HT1080 (cell line): Measurements from ENCODE around the gene STOX1. TPM values are rescaled to one million over a fixed set of nuclear protein-coding genes. Genes with fewer than 3 reads are reported as not detected.
"Not testable (repeated sequence)": the region's sequence is repeated elsewhere in the genome, so short reads cannot be mapped to it uniquely, and the experiment has no call there.

Experiments
- DNase-seq: peaks from one replicate; pipeline ENCODE4 v3.0.0-alpha.2; 2015; ENCODE audit warnings: low read depth
- total RNA-seq: library from RNA; depleted of rRNA; stranded (reverse); fragments of >200 nt; shearing (Covaris generic); gene quantifications from 2 replicates; pipeline ENCODE4 v1.2.3, GENCODE V29; 2014

STOX1 gene
- total RNA-seq, 1 experiment from 2014 or later, result 0.23 TPM

DNA sequence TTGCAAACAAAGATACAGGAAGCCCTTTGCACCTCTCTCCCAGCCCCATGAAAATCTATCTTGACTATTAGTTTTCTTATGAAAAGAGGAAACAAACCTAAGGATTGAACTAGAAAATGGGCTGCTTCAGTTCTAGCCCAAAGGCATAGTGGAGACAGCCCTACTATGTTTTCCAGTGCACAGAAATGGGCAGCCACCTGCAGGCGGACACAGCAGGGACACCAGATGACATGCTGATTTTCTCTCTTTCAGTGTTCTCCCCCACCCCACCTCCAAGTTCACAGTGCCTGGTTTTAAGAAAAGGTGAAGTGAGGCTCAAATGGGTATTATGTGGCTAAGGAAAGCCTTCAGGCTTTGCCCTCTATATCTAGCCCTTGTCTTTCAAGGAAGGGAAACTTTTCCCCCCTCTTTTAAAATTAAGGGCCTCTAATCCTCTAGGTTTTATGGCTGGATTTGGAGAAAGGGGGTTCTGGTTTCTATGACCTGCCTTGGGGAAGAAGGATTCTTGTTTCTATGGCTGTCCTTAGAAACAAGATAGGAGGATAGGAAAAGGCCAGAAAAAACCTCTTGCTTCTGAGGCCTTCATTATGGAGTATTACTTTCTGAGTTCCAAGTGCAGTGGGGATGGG is 50.3 kb downstream of the STOX1 start:
- DNase-seq, result no peak

DNA sequence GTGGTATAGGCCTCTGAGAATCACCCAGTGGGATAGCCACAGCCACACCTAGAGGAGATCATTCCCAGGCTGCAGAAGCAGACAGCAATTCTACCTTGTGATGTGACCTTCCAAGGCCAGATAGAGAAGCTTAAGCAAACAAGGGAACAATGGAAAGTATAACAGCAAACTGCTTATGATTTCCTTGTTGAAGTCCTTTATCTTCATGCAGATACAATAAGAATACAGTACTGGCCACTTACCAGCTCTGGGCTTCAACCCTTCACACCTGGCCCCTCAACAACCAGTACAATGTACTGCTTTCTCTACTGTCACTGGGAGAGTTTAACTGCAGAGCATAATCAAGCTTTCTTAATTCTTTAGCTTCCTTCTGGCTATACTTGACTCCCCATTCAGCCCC is 51.2 kb downstream of the STOX1 start:
- no peak for DNase-seq

DNA sequence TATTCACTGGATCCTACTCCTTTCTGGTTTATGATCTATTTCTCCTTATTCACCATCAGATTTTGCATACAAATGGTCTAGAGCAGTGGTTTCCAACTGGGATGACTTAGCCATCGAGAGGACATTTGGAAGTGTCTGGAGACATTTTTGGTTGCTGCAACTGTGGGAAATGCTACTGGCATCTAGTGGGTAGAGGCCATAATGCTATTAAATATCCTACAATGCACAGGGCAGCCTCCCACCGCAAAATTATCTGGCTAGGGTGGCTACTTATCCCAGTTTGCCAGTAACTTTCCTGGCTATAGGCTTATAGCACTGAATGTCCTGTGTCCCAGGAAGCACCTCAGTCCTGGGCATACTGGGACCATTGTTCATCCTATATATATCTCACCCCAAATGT is 52.3 kb downstream of the STOX1 start:
- DNase-seq, result no peak

DNA sequence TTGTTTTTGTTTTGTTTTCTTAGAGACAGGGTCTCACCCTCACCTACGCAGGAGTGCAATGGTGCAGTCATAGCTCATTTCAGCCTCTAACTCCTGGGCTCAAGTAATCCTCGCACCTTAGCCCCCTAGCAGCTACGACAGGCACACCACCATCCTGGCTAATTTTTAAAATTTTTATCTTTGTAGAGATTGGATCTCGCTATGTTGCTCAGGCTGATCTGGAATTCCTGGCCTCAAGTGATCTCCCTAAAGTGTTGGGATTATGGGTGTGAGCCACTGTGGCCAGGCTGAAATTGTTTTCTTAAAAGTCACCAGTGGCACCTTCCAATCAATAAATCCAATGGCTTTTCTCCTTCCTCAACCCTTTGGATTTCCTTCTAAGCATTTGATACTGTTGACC is 52.9 kb downstream of the STOX1 start:
- no peak for DNase-seq

DNA sequence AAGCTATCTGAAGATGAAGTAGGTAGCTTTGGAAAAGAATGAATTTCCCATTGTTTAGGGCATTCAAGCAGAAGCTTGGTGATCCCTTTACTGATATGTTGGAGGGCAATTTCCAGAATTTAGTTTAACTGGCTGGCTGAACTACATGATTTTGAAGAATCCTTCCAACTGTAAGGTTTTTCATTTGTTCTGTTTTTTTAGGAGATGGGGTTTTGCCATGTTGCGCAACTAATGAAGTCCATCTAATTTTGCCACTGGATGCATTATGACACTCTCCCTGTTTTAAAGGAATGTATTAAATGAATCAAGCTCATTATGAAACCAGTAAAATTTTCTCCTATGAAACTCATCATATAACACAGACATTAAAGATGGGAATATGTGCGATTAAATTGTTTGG is 67.7 kb downstream of the STOX1 start:
- no peak for DNase-seq

DNA sequence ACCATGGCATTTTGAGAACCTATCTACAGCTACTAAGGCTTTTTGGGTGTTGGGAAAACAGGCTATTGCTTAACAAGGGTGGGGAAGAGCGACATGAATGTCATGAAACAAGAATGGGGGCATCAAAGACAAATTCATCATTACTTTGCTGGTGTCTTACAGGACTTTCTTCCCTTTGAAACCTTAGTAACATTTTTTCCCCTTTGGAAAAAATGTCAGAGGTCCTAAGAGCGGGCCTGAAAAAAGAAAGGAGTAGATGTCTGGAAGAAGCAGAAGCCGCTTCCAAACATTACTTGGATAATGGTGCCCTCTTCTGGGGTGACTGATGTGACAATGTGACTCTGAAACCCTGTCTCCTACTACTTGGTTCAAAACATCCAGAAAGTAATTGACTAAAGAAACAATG is 70.0 kb downstream of the STOX1 start:
- DNase-seq, result peak; percentile 74

DNA sequence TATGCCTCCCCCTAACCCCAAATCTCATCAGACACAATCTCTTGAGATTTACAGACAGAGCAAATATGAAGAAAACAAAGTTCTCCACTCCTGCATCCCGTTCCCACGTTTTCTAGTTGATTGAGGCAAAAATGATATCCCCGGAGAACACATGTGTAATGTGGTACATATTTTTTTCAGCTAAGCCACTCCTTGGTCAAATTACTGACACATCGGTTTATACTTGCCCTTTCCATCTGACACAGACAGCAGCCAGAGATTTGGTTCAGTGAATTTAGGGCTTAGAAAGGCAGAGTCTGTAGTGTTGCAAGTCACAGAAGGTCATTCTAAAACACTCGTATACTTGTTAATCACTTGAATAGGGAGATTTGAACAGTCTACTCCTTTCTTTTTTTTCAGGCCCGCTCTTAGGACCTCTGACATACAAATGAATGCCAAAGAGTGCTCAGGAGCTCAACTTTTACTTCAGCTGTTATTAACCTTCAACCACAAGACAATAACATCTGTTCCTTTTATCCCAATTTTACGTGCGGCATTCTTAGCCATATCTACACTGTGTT is 71.9 kb downstream of the STOX1 start:
- no peak for DNase-seq

DNA sequence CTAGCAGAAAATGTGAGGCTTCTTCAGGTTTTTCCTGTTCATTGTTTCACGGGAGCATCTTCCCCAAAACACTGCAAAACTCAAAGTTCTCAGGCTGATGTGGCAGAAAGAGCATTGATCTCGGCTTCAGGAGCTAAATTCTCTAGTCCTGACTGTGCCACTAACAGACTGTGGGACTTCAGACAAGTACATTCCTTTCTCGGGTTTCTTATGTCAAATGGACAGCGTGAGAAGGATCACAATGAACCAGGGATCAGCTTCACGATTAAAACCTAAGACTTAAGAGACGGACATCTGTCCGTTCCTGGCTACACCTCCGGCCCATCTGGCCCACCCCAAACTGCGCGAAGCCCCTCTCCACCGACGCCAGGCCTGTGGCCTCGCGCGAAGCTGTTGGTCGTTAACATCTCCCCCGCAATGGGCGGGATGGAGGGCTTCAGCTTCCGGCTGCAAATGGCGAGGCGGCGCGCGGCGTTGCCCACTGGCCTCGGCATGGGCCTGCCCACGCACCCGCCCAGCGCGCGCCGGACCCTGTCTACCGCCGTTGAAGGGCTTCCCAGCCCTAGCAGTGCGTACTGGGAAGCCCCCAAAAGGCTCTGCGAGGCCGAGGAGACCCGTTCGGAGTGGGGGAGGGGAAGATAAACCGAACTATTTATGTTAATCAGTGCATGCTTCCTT is 73.2 kb downstream of the STOX1 start:
- DNase-seq, result no peak

DNA sequence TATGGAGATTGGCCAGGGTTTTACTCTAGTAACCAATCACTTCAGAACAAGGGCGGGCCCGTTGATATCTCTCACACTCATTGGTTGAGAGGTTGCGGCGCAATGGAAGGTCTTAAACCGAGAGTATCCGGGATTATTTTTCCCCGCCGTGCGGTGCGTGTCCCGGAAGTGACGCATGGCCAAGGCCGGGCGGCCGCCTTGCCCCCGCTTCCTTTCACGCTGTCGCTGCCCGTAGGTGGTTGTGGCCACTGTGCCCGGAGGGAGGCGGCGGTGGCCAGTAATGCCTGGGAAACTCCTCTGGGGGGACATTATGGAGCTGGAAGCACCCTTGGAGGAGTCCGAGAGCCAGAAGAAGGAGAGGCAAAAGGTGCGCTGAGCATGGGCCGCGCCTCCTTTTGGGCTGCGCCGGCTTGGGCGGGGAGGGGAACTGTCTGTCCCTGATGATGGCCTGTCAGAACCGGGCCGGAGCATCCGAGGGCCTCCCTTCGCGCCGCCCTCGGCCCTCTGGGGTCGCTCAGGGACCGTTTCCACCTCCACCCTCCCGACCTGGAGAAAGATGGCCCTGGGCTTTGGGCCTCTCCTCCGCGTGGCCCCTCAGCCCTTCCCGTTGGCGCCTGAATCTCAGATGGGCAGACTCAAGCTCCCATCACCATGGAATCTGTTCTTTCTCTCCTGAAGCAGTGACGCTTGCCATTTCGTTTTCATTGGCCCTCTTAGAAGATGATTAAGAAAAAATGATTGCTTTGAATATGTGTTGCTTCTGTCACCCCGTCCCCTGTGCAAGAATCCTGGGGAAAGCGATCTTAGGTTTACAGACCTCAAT is 74.0 kb downstream of the STOX1 start, which contains the start of gene DDX50:
DDX50 (plus strand) TSS at position 211 of the 823 bp plus-strand sequence; CDS start at position 281, 70 bp downstream.
- peak; percentile 99 for DNase-seq

DNA sequence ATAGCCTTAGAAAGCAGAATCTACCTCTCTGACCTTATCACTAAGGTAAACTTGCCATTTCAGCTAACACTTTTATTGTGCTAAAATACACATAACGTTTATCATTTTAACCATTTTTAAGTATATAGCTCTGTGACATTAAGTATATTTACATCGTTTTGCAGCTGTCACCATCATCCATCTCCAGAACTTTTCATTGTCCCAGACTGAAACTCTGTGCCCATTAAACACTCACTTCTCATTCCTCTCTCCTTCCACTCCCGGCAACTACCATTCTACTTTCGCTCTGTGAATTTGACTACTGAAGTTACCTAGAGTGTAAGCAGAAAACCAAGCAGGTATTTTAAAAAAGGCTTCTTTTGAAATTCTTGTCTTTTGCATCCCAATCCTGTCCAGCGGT is 75.1 kb downstream of the STOX1 start:
- no peak for DNase-seq

DNA sequence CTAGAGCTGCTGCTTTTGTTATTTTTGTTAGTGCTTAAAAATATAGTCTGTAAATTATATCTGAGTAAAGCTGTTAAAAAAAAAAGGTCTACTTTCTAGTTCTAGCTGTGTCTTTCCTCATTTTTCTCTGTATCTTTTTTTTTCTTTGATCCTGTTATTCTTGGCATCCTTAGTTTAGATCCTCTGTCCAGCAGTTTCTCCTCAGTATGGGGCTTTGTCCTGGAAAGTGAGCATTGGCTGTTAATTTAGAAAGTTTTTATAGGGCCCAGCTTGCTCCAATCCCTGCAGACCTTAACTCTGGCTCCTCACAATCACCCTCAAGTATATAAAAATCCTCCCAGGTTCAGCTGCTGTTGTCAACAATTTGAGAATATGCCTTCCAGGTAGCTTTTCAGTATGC is 97.3 kb downstream of the STOX1 start:
- no peak for DNase-seq

DNA sequence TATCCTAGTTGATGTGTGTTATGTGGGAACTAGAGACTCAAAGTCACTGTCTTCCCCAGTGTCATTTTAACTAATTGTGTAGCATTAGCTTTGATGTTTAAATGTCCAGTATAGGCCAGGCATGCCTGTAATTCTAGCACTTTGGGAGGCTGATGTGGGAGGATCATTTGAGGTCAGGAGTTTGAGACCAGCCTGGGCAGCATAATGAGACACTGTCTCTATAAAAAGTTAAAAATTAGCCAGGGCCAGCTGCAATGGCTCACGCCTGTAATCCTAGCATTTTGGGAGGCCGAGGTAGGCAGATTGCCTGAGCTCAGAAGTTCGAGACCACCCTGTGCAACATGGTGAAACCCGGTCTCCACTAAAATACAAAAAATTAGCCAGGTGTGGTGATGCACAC is 98.2 kb downstream of the STOX1 start:
- DNase-seq, result no peak

DNA sequence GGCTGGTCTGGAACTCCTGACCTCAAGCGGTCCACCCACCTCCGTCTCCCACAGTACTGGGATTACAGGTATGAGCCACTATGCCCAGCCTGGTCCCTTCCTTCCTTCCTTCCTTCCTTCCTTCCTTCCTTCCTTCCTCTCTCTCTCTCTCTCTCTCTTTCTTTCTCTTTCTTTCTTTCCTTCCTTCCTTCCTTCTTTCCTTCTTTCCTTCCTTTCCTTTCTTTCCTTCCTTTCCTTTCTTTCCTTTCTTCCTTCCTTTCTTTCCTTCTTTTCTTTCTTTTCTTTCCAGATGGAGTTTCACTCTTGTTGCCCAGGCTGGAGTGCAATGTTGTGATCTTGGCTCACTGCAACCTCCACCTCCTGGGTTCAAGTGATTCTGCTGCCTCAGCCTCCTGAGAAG is 101.8 kb downstream of the STOX1 start:
- DNase-seq, result not testable (repeated sequence)

DNA sequence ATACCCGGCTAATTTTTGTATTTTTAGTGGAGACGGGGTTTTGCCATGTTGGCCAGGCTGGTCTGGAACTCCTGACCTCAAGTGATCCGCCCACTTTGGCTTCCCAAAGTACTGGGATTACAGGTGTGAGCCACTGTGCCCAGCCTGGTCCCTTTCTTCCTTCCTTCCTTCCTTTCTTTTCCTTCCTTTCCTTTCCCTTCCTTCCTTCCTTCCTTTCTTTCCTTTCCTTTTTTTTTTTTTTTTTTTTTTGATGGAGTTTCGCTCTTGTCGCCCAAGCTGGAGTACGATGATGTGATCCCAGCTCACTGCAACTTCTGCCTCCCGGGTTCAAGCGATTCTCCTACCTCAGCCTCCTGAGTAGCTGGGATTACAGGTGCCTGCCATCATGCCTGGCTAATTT is 102.6 kb downstream of the STOX1 start:
- DNase-seq, result not testable (repeated sequence)

DNA sequence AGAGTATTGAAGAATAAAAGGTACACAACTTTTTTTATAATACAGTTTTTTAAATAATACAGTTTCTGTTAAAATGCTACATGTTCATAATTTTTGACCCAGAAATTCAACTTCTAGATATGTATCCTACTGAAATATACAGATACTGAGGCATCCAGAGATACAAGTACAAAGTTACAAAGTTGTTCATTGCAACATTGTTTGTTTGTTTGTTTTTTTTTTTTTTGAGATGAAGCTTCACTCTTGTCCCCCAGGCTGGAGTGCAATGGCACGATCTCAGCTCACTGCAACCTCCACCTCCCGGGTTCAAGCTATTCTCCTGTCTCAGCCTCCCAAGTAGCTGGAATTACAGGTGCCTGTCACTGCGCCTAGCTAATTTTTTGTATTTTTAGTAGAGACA is 105.5 kb downstream of the STOX1 start:
- not testable (repeated sequence) for DNase-seq

DNA sequence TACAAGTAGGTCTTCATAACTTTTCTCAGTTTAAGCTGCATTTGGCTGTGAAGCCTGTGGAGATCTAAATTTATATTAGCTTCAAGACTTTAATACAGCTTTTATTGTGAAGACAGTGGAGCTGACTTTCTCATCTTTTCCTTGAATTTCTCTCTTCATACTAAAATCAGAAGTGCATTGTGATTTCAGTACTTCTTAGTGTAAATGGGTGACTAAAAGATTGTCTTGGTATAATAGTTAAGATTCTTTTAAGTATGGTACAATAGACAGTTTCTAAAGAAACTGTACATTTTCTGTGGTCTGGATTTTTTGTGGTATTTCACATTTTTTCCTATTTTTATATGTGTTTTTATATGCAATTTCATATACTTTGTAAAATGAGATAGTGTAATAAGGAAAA is 107.7 kb downstream of the STOX1 start:
- no peak for DNase-seq

DNA sequence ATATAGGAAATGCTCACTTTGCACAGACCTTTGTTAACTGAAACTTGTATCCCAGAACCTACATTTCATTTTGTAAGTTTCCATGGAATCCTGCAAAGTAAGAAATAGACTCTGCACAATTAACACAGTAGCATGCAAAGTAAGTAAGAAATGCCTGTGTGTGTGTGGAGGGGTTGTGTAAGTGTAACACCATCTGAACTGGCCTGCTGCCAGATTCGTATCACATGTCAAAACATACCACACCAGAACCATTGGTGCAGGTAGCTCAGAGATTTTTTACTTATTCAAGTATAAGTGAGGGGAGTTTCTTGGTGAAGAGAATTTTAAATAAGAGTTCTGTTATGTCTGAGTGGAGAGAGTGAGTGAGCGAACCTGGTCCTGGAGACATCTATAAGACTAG is 110.8 kb downstream of the STOX1 start:
- DNase-seq, result no peak

DNA sequence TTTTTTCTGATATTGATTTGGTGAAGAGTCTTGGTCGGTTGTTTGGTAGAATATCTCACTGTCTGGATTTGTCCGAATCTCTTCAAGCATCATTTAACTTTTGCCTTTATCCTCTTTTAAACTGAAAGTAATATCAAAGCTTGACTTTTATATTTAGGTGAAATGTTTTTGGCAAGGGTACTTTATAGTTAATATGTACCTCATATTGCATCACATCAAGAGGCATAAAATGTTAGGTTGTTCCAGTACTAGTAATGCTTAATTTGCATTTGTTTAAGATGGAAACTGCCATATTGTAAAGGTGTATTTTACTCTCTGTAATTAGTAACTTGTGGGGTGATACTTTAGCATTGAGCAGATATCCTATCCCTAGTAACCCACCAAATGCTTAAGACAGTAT is 111.6 kb downstream of the STOX1 start:
- no peak for DNase-seq

DNA sequence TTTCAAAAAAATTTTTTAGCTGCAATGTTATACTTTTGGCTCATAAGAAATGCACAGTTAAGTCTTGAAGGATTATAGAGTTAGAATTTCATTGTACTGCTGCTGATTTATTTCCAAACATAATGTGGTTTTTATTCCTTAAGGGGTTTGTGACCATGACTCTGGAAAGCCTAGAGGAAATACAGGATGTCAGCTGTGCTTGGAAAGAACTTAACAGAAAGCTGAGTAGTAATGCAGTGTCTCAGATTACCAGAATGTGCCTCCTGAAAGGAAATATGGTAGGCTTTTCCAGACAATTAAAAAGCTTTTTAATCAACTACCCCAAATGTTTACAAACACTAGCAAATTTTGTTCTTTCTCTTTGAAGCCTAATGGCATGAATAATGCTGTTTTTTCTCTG is 113.6 kb downstream of the STOX1 start:
- not testable (repeated sequence) for DNase-seq
